22Rv1 (cell line): ENCODE results near the gene COMT.

Source experiments
- ZFX ChIP-seq: fragments of 450-650 bp; IDR thresholded peaks from 2 replicates; pipeline ENCODE4 v1.6.1; 2017; ENCODE audit warnings: antibody characterized with exemption, borderline replicate concordance
- TF ChIP-seq, protein P1 (sequence below): fragments of 450-650 bp; IDR thresholded peaks from 2 replicates; pipeline ENCODE4 v1.5.1; 2017; ENCODE audit warnings: mild to moderate bottlenecking

DNA sequence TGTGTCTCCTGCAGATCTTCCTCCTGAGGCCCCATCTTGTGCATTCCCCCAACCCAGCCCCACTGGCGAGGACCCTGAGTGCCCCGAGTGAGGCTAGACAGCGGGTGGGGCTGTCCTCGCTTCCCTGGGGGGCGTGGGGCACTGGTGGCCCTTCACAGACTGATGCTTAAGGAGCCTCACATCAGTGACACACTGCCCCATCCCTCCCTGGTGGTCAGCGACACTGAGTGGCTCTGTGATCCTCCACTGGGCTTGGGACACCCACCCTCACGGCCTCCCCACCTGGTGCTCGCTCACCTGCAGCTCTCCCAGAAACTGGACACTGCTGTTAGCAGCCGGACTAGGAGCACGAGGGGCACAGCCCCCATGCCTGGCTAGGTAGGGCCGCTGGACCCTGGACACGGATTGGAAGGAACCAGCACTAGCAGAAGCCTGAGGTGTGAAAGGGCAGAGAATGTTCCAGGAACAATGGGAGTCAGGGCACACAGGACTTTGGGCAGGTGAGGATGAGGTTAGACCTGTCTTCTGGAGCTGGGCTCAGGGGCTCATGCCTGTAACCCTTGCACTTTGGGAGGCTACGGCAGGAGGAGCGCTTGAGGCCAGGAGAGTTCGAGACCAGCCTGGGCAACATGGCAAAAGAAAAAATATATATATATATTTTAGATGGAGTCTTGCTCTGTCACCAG is 23.3 kb downstream of the COMT start:
- TF ChIP-seq, protein P1, sequence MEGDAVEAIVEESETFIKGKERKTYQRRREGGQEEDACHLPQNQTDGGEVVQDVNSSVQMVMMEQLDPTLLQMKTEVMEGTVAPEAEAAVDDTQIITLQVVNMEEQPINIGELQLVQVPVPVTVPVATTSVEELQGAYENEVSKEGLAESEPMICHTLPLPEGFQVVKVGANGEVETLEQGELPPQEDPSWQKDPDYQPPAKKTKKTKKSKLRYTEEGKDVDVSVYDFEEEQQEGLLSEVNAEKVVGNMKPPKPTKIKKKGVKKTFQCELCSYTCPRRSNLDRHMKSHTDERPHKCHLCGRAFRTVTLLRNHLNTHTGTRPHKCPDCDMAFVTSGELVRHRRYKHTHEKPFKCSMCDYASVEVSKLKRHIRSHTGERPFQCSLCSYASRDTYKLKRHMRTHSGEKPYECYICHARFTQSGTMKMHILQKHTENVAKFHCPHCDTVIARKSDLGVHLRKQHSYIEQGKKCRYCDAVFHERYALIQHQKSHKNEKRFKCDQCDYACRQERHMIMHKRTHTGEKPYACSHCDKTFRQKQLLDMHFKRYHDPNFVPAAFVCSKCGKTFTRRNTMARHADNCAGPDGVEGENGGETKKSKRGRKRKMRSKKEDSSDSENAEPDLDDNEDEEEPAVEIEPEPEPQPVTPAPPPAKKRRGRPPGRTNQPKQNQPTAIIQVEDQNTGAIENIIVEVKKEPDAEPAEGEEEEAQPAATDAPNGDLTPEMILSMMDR, result no peak
- TF ChIP-seq ZFX, result no peak
